Endothelial cell of umbilical vein (primary cell): Measurements from ENCODE around the gene EIF1B. TPM values are rescaled to one million over a fixed set of nuclear protein-coding genes. Genes with fewer than 3 reads are reported as not detected.

Experiments used
- BruUV-seq: library from RNA; stranded (reverse); fragments of 400-500 nt; replicated peaks from 2 replicates; lab custom pipeline; 2021; lab: Mats Ljungman, UMichigan
- CTCF ChIA-PET: fragments of 300-600, 350-600 bp; sonication (Branson Sonifier 250); formaldehyde crosslinking; loops from one replicate; lab custom pipeline; 2021; ENCODE audit warnings: antibody characterized with exemption, inconsistent platforms; lab: Charles Lee
- POLR2A ChIA-PET: fragments of 300-600, 350-600 bp; sonication (Branson Sonifier 250); formaldehyde crosslinking; loops from one replicate; lab custom pipeline; 2021; ENCODE audit warnings: antibody characterized with exemption, inconsistent platforms; lab: Charles Lee
- DNase-seq: peaks from one replicate; pipeline ENCODE4 v3.0.0-alpha.2; 2011; ENCODE audit warnings: low read depth, low spot score
- FAIRE-seq: peaks from 2 replicates; lab custom pipeline; 2011; peaks lifted over from hg19 to GRCh38; lab: Jason Lieb, UNC
- H2AFZ ChIP-seq: 2 replicates; pipeline ENCODE4 v1.6.0; 2012; ENCODE audit warnings: low read depth, low read length, control low read depth, inconsistent platforms
- H3K27ac ChIP-seq: 2 replicates; pipeline ENCODE4 v1.5.1; 2011; ENCODE audit warnings: low read depth, mild to moderate bottlenecking, control low read depth, low read length, moderate library complexity; ENCODE audit not compliant: insufficient read depth
- H3K27me3 ChIP-seq, 2 experiments: 2 replicates each; pipeline versions ENCODE4 v1.6.0 to v1.6.1; 2011; ENCODE audit warnings: low read length in 2 of 2, mixed read lengths in 1 of 2; ENCODE audit not compliant: control insufficient read depth in 2 of 2, insufficient read depth in 2 of 2
- H3K36me3 ChIP-seq, 2 experiments: 2 replicates in 1 of 2; 3 replicates in 1 of 2; pipeline ENCODE4 v1.5.1; 2011; ENCODE audit warnings: low read length in 2 of 2, mild to moderate bottlenecking in 1 of 2, moderate library complexity in 1 of 2; ENCODE audit not compliant: control insufficient read depth in 2 of 2, insufficient read depth in 2 of 2; ENCODE audit errors: extremely low read depth in 1 of 2
- H3K4me1 ChIP-seq: 3 replicates; pipeline ENCODE4 v1.5.1; 2011; ENCODE audit warnings: mild to moderate bottlenecking, low read length; ENCODE audit not compliant: control insufficient read depth, insufficient read depth; ENCODE audit errors: extremely low read depth
- H3K4me2 ChIP-seq: 2 replicates; pipeline ENCODE4 v1.6.1; 2011; ENCODE audit warnings: low read length, control low read depth, mixed read lengths; ENCODE audit not compliant: insufficient read depth
- H3K4me3 ChIP-seq, 3 experiments: fragments of 200-600 bp in 1 of 3; sonication (generic), shearing (Covaris generic) in 1 of 3; replicated peaks in 1 of 3; 2 replicates each; pipeline ENCODE4 v1.5.1; 2011 to 2016; ENCODE audit warnings: control low read depth in 3 of 3, low read length in 3 of 3, mild to moderate bottlenecking in 2 of 3, inconsistent platforms in 1 of 3, low read depth in 1 of 3, moderate library complexity in 1 of 3; ENCODE audit not compliant: insufficient read depth in 1 of 3
- H3K79me2 ChIP-seq: 2 replicates; pipeline ENCODE4 v1.6.0; 2012; ENCODE audit warnings: low read length, inconsistent platforms; ENCODE audit not compliant: control insufficient read depth, insufficient read depth
- H3K9ac ChIP-seq: replicated peaks from 2 replicates; pipeline ENCODE3; 2011; ENCODE audit warnings: low read length, control low read depth; ENCODE audit not compliant: insufficient read depth; ENCODE audit errors: extremely low read depth
- H3K9me1 ChIP-seq: replicated peaks from 3 replicates; pipeline ENCODE4 v1.6.0; 2011; ENCODE audit warnings: mild to moderate bottlenecking, low read length; ENCODE audit not compliant: control insufficient read depth, insufficient read depth; ENCODE audit errors: extremely low read depth
- H3K9me3 ChIP-seq: replicated peaks from 2 replicates; pipeline ENCODE4 v1.5.1; 2012; ENCODE audit warnings: low read length, inconsistent platforms; ENCODE audit not compliant: control insufficient read depth, insufficient read depth
- H4K20me1 ChIP-seq: replicated peaks from 2 replicates; pipeline ENCODE3; 2011; ENCODE audit warnings: mild to moderate bottlenecking, low read length; ENCODE audit not compliant: control insufficient read depth, insufficient read depth; ENCODE audit errors: extremely low read depth
- FOS ChIP-seq: IDR thresholded peaks from 2 replicates; pipeline ENCODE4 v1.6.1; 2011; ENCODE audit warnings: mild to moderate bottlenecking, low read length, moderate library complexity, borderline replicate concordance; ENCODE audit not compliant: insufficient read depth
- GATA2 ChIP-seq: IDR thresholded peaks from 2 replicates; pipeline ENCODE4 v1.7.0; 2011; ENCODE audit warnings: low read depth, mild to moderate bottlenecking, moderate library complexity, mixed read lengths, low read length; ENCODE audit not compliant: insufficient read length, insufficient read depth
- MYC ChIP-seq: IDR thresholded peaks from one replicate; pipeline ENCODE4 v1.6.1; 2011; ENCODE audit warnings: mild to moderate bottlenecking, low read depth, low read length
- POLR2A ChIP-seq: IDR thresholded peaks from 2 replicates; pipeline ENCODE4 v1.6.1; 2012; ENCODE audit warnings: low read depth, mild to moderate bottlenecking, control low read depth, low read length
- POLR2AphosphoS5 ChIP-seq: IDR thresholded peaks from 2 replicates; pipeline ENCODE4 v1.6.1; 2012; ENCODE audit warnings: low read depth, mild to moderate bottlenecking, control low read depth, low read length, moderate library complexity; ENCODE audit not compliant: insufficient read depth
- dilution Hi-C: fragments of 300-500 bp; cut with MboI; formaldehyde crosslinking; loops from one replicate; pipeline ENCODE4 v1.15.0; 2019; ENCODE audit warnings: low sequenced_read_pairs; ENCODE audit not compliant: extremely low pct_ligation_motif_present
- intact Hi-C: fragments of 100-400 bp; cut with micrococcal nuclease; formaldehyde crosslinking; loops from one replicate; pipeline ENCODE4 v1.10.0; 2022
- polyA plus RNA-seq, 4 experiments: library from polyadenylated mRNA; depleted of rRNA in 3 of 4; stranded (reverse) in 3 of 4; unstranded in 1 of 4; fragments of >200 nt; gene quantifications; 2 replicates each; pipeline versions ENCODE4 v1.2.1 to v1.2.3, GENCODE V29; 2011 to 2012; ENCODE audit warnings: missing spikeins in 1 of 4
- total RNA-seq: library from RNA; stranded (reverse); gene quantifications from 2 replicates; pipeline ENCODE4 v1.2.3, GENCODE V29; 2021
- TF ChIP-seq, protein P1 (sequence below), 2 donors: IDR thresholded peaks; 1 replicate in 1 of 2; 2 replicates in 1 of 2; pipeline ENCODE4 v1.5.1; 2011; ENCODE audit warnings: low read length in 2 of 2, mild to moderate bottlenecking in 2 of 2, moderate library complexity in 2 of 2, control low read depth in 1 of 2, inconsistent platforms in 1 of 2, low read depth in 1 of 2; ENCODE audit not compliant: insufficient read depth in 1 of 2; ENCODE audit errors: extremely low read depth in 1 of 2
- TF ChIP-seq, protein P2 (sequence below): IDR thresholded peaks from 2 replicates; pipeline ENCODE4 v1.6.1; 2011; ENCODE audit not compliant: insufficient read depth, insufficient read length

The EIF1B gene
- total and polyA plus RNA-seq, 2 donors (not counting 3 experiments of a cell fraction or from before 2014, with no cell fraction given) = 17.8 to 46.0 TPM

DNA sequence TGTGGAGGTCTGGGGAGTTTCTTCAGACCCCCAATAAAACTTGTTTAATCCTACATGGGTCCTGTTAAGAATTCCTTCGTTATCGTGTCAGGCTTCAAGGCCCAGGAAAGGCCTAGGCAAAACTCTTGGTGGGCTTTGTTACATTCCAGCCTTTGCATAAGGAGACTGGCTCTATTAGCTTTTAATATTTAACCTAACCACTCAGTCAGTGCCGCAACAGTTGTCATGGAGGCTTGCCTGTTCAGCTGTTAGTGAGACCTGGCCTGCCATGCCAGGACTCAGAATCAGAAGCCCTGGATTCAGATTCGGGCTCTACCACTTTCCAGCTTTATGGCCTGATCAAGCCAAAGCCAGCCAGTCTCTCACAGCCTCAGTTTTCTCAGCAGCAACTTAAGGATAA is 19.6 kb downstream of the EIF1B start:
- BruUV-seq = no TSS peak
- Histone ChIP-seq H4K20me1 (no peaks in the 10 kb centered on the region), H3K4me1 (no peaks in the 10 kb centered on the region), H3K36me3 (no peaks in the 10 kb centered on the region), H2AFZ (no peak overlapping the region), H3K79me2 (no peaks in the 10 kb centered on the region), H3K9me1 (no peaks in the 10 kb centered on the region), H3K27me3 (peaks cover 0 to 6% of the 10 kb centered on the region in 2 experiments), H3K27ac (no peak overlapping the region), H3K4me3 (no peak overlapping the region), H3K9ac (no peak overlapping the region), H3K9me3 (no peaks in the 10 kb centered on the region), H3K4me2 (no peak overlapping the region)
- ChIA-PET POLR2A (no interaction called here), CTCF (no interaction called here)
- no peak for FAIRE-seq
- TF ChIP-seq POLR2A (no peak), FOS (no peak), MYC (no peak), GATA2 (no peak), POLR2AphosphoS5 (no peak)
- TF ChIP-seq, protein P1, sequence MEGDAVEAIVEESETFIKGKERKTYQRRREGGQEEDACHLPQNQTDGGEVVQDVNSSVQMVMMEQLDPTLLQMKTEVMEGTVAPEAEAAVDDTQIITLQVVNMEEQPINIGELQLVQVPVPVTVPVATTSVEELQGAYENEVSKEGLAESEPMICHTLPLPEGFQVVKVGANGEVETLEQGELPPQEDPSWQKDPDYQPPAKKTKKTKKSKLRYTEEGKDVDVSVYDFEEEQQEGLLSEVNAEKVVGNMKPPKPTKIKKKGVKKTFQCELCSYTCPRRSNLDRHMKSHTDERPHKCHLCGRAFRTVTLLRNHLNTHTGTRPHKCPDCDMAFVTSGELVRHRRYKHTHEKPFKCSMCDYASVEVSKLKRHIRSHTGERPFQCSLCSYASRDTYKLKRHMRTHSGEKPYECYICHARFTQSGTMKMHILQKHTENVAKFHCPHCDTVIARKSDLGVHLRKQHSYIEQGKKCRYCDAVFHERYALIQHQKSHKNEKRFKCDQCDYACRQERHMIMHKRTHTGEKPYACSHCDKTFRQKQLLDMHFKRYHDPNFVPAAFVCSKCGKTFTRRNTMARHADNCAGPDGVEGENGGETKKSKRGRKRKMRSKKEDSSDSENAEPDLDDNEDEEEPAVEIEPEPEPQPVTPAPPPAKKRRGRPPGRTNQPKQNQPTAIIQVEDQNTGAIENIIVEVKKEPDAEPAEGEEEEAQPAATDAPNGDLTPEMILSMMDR (IDR thresholded peaks at IDR 0.05; ENCODE audit: extremely low read depth in 1 of 2, insufficient read depth in 1 of 2, low read depth in 1 of 2, low read length in 2 of 2) = no peak
- TF ChIP-seq, protein P2, sequence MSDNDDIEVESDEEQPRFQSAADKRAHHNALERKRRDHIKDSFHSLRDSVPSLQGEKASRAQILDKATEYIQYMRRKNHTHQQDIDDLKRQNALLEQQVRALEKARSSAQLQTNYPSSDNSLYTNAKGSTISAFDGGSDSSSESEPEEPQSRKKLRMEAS = no peak
- DNase-seq = no peak
- dilution Hi-C loops (no loop called here), intact Hi-C loops (loop anchor here (10.0 kb wide), 2 partner anchors 646 to 876 kb away; no protein-coding TSS in a partner anchor)
